Measurements from ENCODE around the gene GNG12.

The GNG12 gene

GRCh38 chr1:67815303-67816094 is 17.8 kb downstream of the GNG12 start:
- no peak for DNase-seq (ENCODE audit: low read depth in 2 of 3, low spot score in 1 of 3)

DNA sequence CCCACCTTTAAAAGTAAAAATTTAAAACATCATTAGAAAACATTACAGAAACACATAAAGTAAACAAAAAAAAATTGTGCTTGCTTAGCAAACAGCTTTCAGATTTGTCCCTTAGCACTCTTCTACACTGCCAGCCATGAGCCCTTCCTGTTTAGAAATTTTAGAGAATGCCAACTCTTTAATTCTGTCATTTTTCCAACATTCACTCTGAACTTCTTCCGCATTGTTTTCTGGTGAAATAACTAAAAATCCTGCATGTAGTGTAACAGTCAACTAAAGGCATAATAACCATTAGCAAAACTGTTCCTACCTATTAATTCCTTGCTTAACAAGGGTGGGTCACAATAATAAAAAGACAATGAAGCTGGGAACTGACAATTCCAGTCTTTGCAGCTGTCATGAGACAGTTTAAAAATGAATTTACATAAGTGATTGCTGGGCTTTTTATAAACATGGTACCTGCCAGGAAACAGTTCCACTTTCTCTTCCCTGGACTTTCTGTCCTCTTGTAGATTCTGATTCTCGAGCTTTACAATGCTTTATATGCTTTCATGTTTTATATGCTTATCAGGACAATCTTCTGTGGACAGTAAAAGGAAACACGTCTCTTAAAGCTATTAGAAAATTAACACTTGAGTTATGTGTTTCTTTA is 19.0 kb downstream of the GNG12 start:
- DNase-seq (ENCODE audit: low read depth in 2 of 3, low spot score in 1 of 3): no peak

GRCh38 chr1:67812226-67812625 is 21.0 kb downstream of the GNG12 start:
- no peak for DNase-seq (ENCODE audit: low read depth in 2 of 3, low spot score in 1 of 3)

DNA sequence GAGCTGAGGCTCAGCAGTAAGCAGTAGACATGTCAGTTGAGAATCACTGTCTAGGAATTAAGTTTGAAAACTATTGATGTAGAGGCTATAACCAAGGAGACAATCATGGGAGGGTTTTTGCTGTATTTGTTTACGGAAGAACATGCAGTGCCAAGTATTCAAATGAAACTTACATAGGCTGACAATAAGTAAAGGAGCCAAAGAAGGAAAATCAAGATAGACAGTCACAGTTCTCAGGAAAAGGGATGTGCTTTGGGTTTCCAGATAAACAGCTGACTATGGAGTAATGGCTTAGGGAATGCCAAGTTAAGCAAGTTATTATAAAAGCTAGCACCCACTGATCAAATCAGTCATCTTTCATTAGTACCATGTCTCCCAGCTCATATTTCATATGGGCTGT is 21.5 kb downstream of the GNG12 start:
- DNase-seq (ENCODE audit: low read depth in 2 of 3, low spot score in 1 of 3): no peak

DNA sequence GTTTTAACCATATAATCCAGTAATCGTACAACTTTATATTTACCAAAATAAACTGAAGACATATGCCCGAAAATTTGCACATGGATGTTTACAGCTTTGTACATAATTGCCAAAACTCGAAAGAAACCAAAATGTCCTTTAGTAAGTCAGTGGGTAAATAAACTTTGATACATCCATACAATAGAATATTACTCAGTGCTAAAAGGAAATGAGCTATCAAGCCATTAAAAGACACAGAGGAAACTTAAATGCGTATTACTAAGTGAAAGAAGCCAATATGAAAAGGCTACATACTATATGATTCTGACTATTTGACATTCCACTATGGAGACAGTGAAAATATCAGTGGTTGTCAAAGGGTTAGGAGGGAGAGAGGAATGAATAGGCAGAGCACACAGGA is 23.4 kb downstream of the GNG12 start:
- no peak for DNase-seq (ENCODE audit: low read depth in 2 of 3, low spot score in 1 of 3)

GRCh38 chr1:67807282-67807681 is 26.0 kb downstream of the GNG12 start:
- DNase-seq (ENCODE audit: low read depth in 2 of 3, low spot score in 1 of 3): no peak

GRCh38 chr1:67804710-67805109 is 28.6 kb downstream of the GNG12 start:
- DNase-seq (ENCODE audit: low read depth in 2 of 3, low spot score in 1 of 3): no peak

DNA sequence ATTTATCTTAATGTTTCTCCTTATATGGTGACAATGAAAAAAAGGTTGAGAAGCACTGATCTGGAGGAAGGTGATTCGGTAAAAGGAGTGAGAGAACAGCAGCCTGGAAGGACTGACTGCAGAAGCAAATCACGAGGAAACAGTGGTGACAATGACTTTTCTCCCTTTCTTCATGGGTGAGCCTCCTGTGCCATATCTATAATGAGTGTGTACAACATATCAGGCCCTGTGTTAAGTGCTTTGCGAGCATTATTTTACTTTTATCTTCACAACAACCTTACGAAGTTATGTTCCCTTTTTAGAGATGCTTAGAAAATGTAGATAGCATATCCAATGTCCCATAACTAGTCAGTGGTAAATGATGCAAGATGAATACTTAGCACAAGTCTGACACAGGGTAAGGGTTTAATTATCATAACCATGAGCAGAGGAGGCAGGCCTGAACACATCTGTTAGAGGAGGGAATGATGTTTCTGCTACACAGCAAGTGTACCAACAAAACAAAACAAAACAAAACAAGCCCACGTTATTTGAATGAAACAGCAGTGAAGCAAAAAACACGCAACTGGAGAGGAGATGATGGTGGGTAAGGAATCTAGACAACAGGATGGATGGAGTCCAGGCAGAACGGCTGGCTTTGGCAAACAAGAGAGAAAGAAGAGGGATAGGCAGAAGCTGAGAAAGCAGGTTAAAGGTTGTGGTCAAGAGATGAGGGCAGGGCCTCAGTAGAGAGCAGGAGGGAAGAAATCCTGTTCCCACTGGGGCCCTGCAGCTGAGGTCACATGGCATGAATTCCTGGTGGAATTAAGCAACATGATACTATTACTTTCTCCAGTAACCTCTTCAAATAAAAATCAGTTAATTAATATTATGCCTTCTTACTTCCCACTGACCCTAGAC is 29.6 kb downstream of the GNG12 start:
- DNase-seq (ENCODE audit: low read depth in 2 of 3, low spot score in 1 of 3): no peak

- DNase-seq (ENCODE audit: low read depth in 2 of 3, low spot score in 1 of 3): no peak
Measured at GRCh38 chr1:67802565-67802964, 30.7 kb downstream of the GNG12 start.

- DNase-seq (ENCODE audit: low read depth in 2 of 3, low spot score in 1 of 3): no peak
Measured at GRCh38 chr1:67801903-67802302, 31.4 kb downstream of the GNG12 start.

DNA sequence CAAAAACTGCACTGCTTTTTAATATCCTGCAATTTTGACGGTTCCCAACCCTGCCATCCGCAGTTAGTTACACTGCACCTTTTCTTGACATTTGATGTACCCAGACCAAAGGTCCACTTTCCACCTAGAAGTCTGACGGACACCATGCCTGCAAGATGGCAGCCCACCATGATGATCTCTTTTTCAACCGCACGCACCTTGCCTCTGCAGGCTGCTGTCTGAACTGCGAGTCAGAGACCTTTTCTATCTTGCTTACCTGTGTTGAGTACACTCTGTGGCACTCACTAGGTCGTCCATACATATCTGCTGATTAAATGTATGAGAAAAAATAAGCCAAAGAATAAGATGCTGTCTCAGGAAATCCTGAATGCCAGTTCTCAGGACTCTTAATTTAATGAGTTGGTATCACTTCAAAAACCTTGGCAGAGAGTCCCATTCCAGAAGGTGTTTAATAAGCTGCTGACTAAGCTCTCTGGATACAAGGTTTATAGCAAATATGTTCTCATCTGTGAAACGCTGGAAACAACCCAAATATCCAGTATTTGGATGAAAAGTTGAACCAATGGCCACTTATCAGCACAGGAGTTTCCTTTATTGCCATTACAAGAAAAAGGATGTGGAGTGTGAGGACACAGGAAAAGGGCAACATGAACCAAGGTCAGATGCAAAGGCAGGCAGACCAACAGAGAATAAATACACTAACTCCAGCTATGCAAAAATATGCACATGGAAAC is 37.9 kb downstream of the GNG12 start:
- DNase-seq (ENCODE audit: low read depth in 2 of 3, low spot score in 1 of 3): no peak

- no peak for DNase-seq (ENCODE audit: low read depth in 2 of 3, low spot score in 1 of 3)
Measured at GRCh38 chr1:67793562-67793961, 39.7 kb downstream of the GNG12 start.

- no peak for DNase-seq (ENCODE audit: low read depth in 2 of 3, low spot score in 1 of 3)
Measured at GRCh38 chr1:67792741-67793458, 40.4 kb downstream of the GNG12 start.

- DNase-seq (ENCODE audit: low read depth in 2 of 3, low spot score in 1 of 3): no peak
Measured at GRCh38 chr1:67792103-67792502, 41.2 kb downstream of the GNG12 start.

GRCh38 chr1:67791686-67792085 is 41.6 kb downstream of the GNG12 start:
- no peak for DNase-seq (ENCODE audit: low read depth in 2 of 3, low spot score in 1 of 3)

- DNase-seq (ENCODE audit: low read depth in 2 of 3, low spot score in 1 of 3): no peak
Measured at GRCh38 chr1:67791261-67791660, 42.0 kb downstream of the GNG12 start.

- DNase-seq (ENCODE audit: low read depth in 2 of 3, low spot score in 1 of 3): no peak
Measured at GRCh38 chr1:67790201-67790692, 43.0 kb downstream of the GNG12 start.

- no peak for DNase-seq (ENCODE audit: low read depth in 2 of 3, low spot score in 1 of 3)
Measured at GRCh38 chr1:67789551-67789950, 43.7 kb downstream of the GNG12 start.

DNA sequence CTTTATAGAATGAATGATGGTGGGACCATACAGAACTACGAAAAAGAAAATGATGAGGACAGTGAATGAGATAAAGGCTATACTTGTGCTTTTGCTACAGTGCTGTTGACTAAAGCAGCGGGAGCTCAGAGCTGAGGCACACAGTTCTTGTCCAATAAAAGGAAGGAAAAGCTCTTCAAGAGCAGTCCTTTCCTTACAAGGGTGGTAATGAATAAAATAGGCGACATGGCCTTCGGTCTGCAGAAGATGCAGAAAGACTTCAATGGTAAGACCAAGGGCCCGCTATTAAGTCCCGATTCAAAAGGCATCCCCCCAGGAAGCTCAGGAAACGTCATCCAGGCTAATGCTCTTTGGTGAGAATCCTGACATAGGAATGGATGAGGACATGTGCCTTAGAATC is 44.4 kb downstream of the GNG12 start:
- no peak for DNase-seq (ENCODE audit: low read depth in 2 of 3, low spot score in 1 of 3)

DNA sequence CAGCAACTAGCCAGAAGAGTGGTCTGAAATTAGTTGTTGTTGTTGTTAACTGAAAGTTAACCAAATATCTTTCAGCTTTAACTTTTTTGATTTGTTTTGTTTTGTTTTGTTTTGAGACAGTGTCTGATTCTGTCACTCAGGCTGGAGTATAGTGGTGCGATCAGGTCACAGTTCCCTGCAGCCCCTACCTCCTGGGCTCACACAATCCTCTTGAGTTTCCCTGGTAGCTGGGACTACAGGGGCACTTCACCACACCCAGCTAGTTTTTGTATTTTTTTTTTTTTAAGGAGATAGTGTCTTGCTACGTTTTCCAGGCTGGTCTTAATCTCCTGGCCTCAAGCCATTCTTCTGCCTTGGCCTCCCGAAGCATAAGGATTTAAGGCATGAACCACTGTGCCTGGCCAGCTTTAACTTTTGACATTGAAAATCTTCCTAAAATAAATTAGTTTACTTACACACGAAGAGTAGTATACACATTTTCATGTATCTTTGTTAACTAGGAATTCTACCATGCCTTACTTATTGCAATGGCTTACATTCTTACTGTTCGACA is 45.0 kb downstream of the GNG12 start:
- DNase-seq (ENCODE audit: low read depth in 2 of 3, low spot score in 1 of 3): no peak
